Hepatocyte (in vitro differentiated cells): ENCODE measurements around the gene ARHGAP6. TPM values are rescaled to one million over a fixed set of nuclear protein-coding genes. Genes with fewer than 3 reads are reported as not detected.

Experiments
- DNase-seq: peaks from one replicate; pipeline ENCODE4 v3.0.0-alpha.2; 2016; ENCODE audit warnings: low spot score
- H2AFZ ChIP-seq: fragments of 200-600 bp; sonication (generic); 2 replicates; pipeline ENCODE4 v1.6.0; 2016; ENCODE audit warnings: antibody characterized with exemption, mild to moderate bottlenecking
- H3K27ac ChIP-seq: fragments of 200-600 bp; sonication (generic); 2 replicates; pipeline ENCODE4 v1.5.1; 2016; ENCODE audit warnings: mild to moderate bottlenecking
- H3K27me3 ChIP-seq: fragments of 200-600 bp; sonication (generic); 2 replicates; pipeline ENCODE4 v1.6.1; 2016
- H3K36me3 ChIP-seq: fragments of 200-600 bp; sonication (generic); replicated peaks from 2 replicates; pipeline ENCODE4 v1.5.1; 2016; ENCODE audit warnings: low read depth; ENCODE audit not compliant: insufficient read depth
- H3K4me1 ChIP-seq: fragments of 200-600 bp; sonication (generic); 2 replicates; pipeline ENCODE4 v1.5.1; 2016; ENCODE audit warnings: mild to moderate bottlenecking, moderate library complexity; ENCODE audit not compliant: insufficient read depth
- H3K4me2 ChIP-seq: fragments of 200-600 bp; sonication (generic); 2 replicates; pipeline ENCODE4 v1.6.0; 2016
- H3K4me3 ChIP-seq: fragments of 200-600 bp; sonication (generic); 2 replicates; pipeline ENCODE4 v1.5.1; 2016; ENCODE audit warnings: mild to moderate bottlenecking
- H3K79me2 ChIP-seq: fragments of 200-600 bp; sonication (generic); 2 replicates; pipeline ENCODE4 v1.6.0; 2017; ENCODE audit warnings: mild to moderate bottlenecking
- H3K9me2 ChIP-seq: fragments of 200-600 bp; sonication (generic); replicated peaks from 2 replicates; pipeline ENCODE4 v1.6.0; 2017; ENCODE audit warnings: mild to moderate bottlenecking; ENCODE audit not compliant: insufficient read depth
- H3K9me3 ChIP-seq: fragments of 200-600 bp; sonication (generic); 2 replicates; pipeline ENCODE4 v1.5.1; 2016; ENCODE audit warnings: low read depth, mild to moderate bottlenecking
- H4K20me1 ChIP-seq: fragments of 200-600 bp; sonication (generic); 2 replicates; pipeline ENCODE4 v1.6.0; 2016; ENCODE audit warnings: mild to moderate bottlenecking; ENCODE audit not compliant: insufficient read depth, poor library complexity, severe bottlenecking
- CTCF ChIP-seq: fragments of 200-600 bp; sonication (generic); IDR thresholded peaks from 2 replicates; pipeline ENCODE4 v1.5.1; 2016; ENCODE audit warnings: antibody characterized with exemption, mild to moderate bottlenecking; ENCODE audit not compliant: poor library complexity
- EZH2 ChIP-seq: fragments of 200-600 bp; sonication (generic); IDR thresholded peaks from 2 replicates; pipeline ENCODE4 v1.6.1; 2016; ENCODE audit warnings: antibody characterized with exemption, mild to moderate bottlenecking, borderline replicate concordance
- EZH2phosphoT487 ChIP-seq: fragments of 200-600 bp; sonication (generic); IDR thresholded peaks from one replicate; pipeline ENCODE4 v1.6.1; 2018; ENCODE audit warnings: antibody characterized with exemption, mild to moderate bottlenecking, low read depth, moderate library complexity; ENCODE audit not compliant: unreplicated experiment, severe bottlenecking
- WGBS: methylation state at CpG from one replicate; pipeline ENCODE4 v1.1.6; 2016; ENCODE audit warnings: low lambda C conversion rate; ENCODE audit errors: missing lambda C conversion rate; 5-methylcytosine and 5-hydroxymethylcytosine counted together
- polyA plus RNA-seq: library from polyadenylated mRNA; unstranded; fragments of >200 nt; fragmentation: Nextera tagmentation; extraction: Ambion mirVana; gene quantifications from 2 replicates; pipeline ENCODE4 v1.2.1, GENCODE V29; 2016
- total RNA-seq: library from RNA; depleted of rRNA; stranded (reverse); fragments of >200 nt; gene quantifications from 2 replicates; pipeline ENCODE4 v1.2.3, GENCODE V29; 2014

ARHGAP6 gene
- total and polyA plus RNA-seq, 2 experiments from 2014 or later, result 4.9 to 6.9 TPM

DNA sequence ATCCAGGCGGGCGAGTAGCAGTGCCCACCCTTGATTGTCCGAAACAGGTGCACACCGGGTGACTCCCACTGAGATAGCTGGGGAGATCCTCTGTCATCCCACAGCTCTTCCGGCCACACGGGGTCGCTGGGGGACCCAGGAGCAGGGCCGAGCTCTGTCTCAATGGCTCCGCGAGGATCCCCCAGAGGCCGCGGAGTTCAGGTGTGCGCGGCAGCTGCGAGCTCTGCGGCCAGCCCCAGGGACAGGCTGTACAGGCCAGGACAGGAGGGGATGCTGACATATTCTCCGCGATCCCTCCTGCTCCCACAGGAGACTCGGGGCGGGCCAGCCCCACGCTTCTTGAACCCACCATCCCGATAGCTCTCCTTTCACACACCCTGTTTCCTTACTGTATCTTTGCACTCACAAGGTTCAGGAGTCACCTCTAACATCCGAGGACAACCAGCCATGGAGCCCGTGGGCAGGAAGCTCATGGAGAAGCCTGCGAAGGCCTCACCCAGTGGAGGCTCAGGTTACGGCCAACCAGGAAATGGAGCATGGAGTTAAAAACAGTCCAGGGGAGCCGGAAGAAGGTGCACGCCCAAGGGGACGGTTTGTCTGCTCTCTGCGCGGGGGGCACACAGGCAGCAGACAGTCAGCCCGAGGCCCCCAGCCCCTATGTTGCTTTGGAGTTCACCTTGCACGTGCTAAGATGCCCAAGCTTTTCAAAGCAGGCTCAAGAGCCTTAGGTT, 450.4 kb downstream of the ARHGAP6 start:
- H3K9me2 ChIP-seq, result no peaks in the 10 kb centered on the region
- no peak overlapping the region for H2AFZ ChIP-seq
- no peaks in the 10 kb centered on the region for H3K9me3 ChIP-seq
- no peaks in the 10 kb centered on the region for H3K4me1 ChIP-seq
- H3K79me2 ChIP-seq, result no peaks in the 10 kb centered on the region
- no peak overlapping the region for H3K4me3 ChIP-seq
- no peaks in the 10 kb centered on the region for H3K36me3 ChIP-seq
- no peaks in the 10 kb centered on the region for H4K20me1 ChIP-seq
- H3K27me3 ChIP-seq, result no peaks in the 10 kb centered on the region
- no peak overlapping the region for H3K27ac ChIP-seq
- TF ChIP-seq EZH2 (no peak), CTCF (no peak), EZH2phosphoT487 (no peak)
- DNase-seq, result no peak
- H3K4me2 ChIP-seq, result no peak overlapping the region
- WGBS, result 91% methylated on average over 33 of the region's 33 CpGs

- no peak overlapping the region for H3K4me3 ChIP-seq
- no peak for DNase-seq
- no peak overlapping the region for H3K27ac ChIP-seq
- no peaks in the 10 kb centered on the region for H3K4me1 ChIP-seq
- no peaks in the 10 kb centered on the region for H3K36me3 ChIP-seq
- H3K27me3 ChIP-seq, result no peaks in the 10 kb centered on the region
- no peak overlapping the region for H3K4me2 ChIP-seq
- TF ChIP-seq EZH2 (no peak), EZH2phosphoT487 (no peak), CTCF (no peak)
- no peak overlapping the region for H2AFZ ChIP-seq
- H4K20me1 ChIP-seq, result no peaks in the 10 kb centered on the region
- H3K9me3 ChIP-seq, result no peaks in the 10 kb centered on the region
- H3K79me2 ChIP-seq, result no peaks in the 10 kb centered on the region
- 85% methylated on average over 16 of the region's 18 CpGs for WGBS
- H3K9me2 ChIP-seq, result no peaks in the 10 kb centered on the region
These were observed 451.2 kb downstream of the ARHGAP6 start for GRCh38 chrX:11214346-11215190.

DNA sequence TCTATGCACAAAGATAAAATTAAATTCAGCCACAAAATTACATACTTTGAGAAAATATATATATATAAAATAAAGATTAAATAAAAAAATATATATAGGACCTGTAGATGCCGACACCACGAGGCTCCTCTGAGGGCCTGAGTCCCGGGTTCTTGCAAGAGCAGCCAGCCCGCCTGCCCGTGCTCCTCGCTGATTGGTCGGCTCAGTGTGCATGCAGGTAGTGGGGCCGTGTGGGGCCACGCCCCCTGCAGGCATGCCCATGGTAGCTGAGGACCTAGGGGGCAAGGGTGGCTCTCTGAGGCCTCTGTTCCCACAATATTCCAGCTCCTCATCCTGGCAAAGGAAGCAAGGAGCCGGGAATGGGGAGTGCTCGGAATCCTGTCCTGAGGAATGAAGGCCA, 453.0 kb downstream of the ARHGAP6 start:
- 90% methylated on average over 11 of the region's 11 CpGs for WGBS
- H3K9me2 ChIP-seq, result no peaks in the 10 kb centered on the region
- no peak overlapping the region for H3K27ac ChIP-seq
- H3K36me3 ChIP-seq, result no peaks in the 10 kb centered on the region
- no peak for DNase-seq
- no peaks in the 10 kb centered on the region for H3K27me3 ChIP-seq
- H4K20me1 ChIP-seq, result no peaks in the 10 kb centered on the region
- H3K79me2 ChIP-seq, result no peaks in the 10 kb centered on the region
- TF ChIP-seq EZH2phosphoT487 (no peak), EZH2 (no peak), CTCF (no peak)
- no peak overlapping the region for H3K4me2 ChIP-seq
- H3K9me3 ChIP-seq, result no peaks in the 10 kb centered on the region
- no peak overlapping the region for H2AFZ ChIP-seq
- H3K4me3 ChIP-seq, result no peak overlapping the region
- no peaks in the 10 kb centered on the region for H3K4me1 ChIP-seq
